Glutamatergic neuron (in vitro differentiated cells): ENCODE measurements around the gene CCT5. TPM values are rescaled to one million over a fixed set of nuclear protein-coding genes. Genes with fewer than 3 reads are reported as not detected.

Experiments used
- DNase-seq: peaks from one replicate; pipeline ENCODE4 v3.0.0; 2022
- H3K27ac Mint-ChIP-seq: one replicate; pipeline ENCODE4 v1.8.0; 2020; ENCODE audit warnings: mild to moderate bottlenecking, mixed read lengths, inconsistent platforms; ENCODE audit not compliant: unreplicated experiment
- H3K27me3 Mint-ChIP-seq: one replicate; pipeline ENCODE4 v1.8.0; 2020; ENCODE audit warnings: mild to moderate bottlenecking, moderate library complexity, mixed read lengths, inconsistent platforms; ENCODE audit not compliant: unreplicated experiment
- H3K36me3 Mint-ChIP-seq: one replicate; pipeline ENCODE4 v1.8.0; 2020; ENCODE audit warnings: mild to moderate bottlenecking, mixed read lengths, inconsistent platforms; ENCODE audit not compliant: unreplicated experiment
- H3K4me1 Mint-ChIP-seq: one replicate; pipeline ENCODE4 v1.8.0; 2020; ENCODE audit warnings: mild to moderate bottlenecking, low read depth, mixed read lengths, inconsistent platforms; ENCODE audit not compliant: unreplicated experiment
- H3K4me3 Mint-ChIP-seq: one replicate; pipeline ENCODE4 v1.8.0; 2020; ENCODE audit warnings: mild to moderate bottlenecking, mixed read lengths, inconsistent platforms; ENCODE audit not compliant: unreplicated experiment
- H3K9me3 Mint-ChIP-seq: one replicate; pipeline ENCODE4 v1.8.0; 2020; ENCODE audit warnings: mild to moderate bottlenecking, moderate library complexity, mixed read lengths, inconsistent platforms; ENCODE audit not compliant: unreplicated experiment
- CTCF ChIP-seq: fragments of 200-600 bp; sonication (generic); IDR thresholded peaks from one replicate; pipeline ENCODE4 v1.5.0; 2021; ENCODE audit not compliant: partially characterized antibody, unreplicated experiment
- total RNA-seq: library from RNA; stranded (reverse); fragmentation: NEBNext Ultra II Directional; extraction: Animal tissue kit (Norgen Biotek cat#: 25700); gene quantifications from one replicate; pipeline ENCODE4 v1.2.1, GENCODE V29; 2021; ENCODE audit not compliant: unreplicated experiment

Gene CCT5
- total RNA-seq, 1 donor from 2014 or later, result 284 TPM

GRCh38 chr5:10259899-10260298, 9.8 kb downstream of the CCT5 start:
- Mint-ChIP-seq H3K36me3 (peaks cover 4% of the 10 kb centered on the region), H3K4me1 (peaks cover 22% of the 10 kb centered on the region), H3K4me3 (no peak overlapping the region), H3K9me3 (peaks cover 2% of the 10 kb centered on the region), H3K27ac (peak overlapping the region; percentile 56), H3K27me3 (no peaks in the 10 kb centered on the region)
- no peak for DNase-seq
- no peak for TF ChIP-seq CTCF

- Mint-ChIP-seq H3K9me3 (peaks cover 2% of the 10 kb centered on the region), H3K36me3 (peaks cover 4% of the 10 kb centered on the region), H3K4me3 (no peak overlapping the region), H3K27me3 (no peaks in the 10 kb centered on the region), H3K4me1 (peaks cover 15% of the 10 kb centered on the region), H3K27ac (no peak overlapping the region)
- no peak for TF ChIP-seq CTCF
- DNase-seq, result no peak
Observed at GRCh38 chr5:10261065-10261464, 11.0 kb downstream of the CCT5 start.

GRCh38 chr5:10262121-10262774, 12.2 kb downstream of the CCT5 start:
- peaks cover 4% of the 10 kb centered on the region for H3K9me3 Mint-ChIP-seq
- no peak overlapping the region for H3K4me3 Mint-ChIP-seq
- H3K27ac Mint-ChIP-seq, result no peak overlapping the region
- TF ChIP-seq CTCF, result no peak
- peaks cover 4% of the 10 kb centered on the region for H3K36me3 Mint-ChIP-seq
- no peaks in the 10 kb centered on the region for H3K27me3 Mint-ChIP-seq
- peaks cover 8% of the 10 kb centered on the region for H3K4me1 Mint-ChIP-seq
- DNase-seq, result no peak

DNA sequence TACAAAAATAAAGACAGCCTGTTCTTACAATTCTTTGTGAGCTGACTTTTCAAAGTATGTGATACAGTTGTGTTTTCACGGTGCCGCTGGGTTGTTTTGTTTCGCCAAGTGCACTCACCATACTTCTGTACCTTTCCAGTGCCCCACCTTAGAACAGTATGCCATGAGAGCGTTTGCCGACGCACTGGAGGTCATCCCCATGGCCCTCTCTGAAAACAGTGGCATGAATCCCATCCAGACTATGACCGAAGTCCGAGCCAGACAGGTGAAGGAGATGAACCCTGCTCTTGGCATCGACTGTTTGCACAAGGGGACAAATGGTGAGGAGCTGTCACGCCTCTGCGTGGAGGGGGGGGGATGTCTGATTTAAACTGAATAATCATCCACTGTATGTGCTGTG, 12.9 kb downstream of the CCT5 start:
- H3K9me3 Mint-ChIP-seq, result peaks cover 4% of the 10 kb centered on the region
- TF ChIP-seq CTCF, result no peak
- H3K4me1 Mint-ChIP-seq, result peaks cover 3% of the 10 kb centered on the region
- no peak overlapping the region for H3K4me3 Mint-ChIP-seq
- H3K27ac Mint-ChIP-seq, result no peak overlapping the region
- peaks cover 4% of the 10 kb centered on the region for H3K36me3 Mint-ChIP-seq
- no peak for DNase-seq
- no peaks in the 10 kb centered on the region for H3K27me3 Mint-ChIP-seq

DNA sequence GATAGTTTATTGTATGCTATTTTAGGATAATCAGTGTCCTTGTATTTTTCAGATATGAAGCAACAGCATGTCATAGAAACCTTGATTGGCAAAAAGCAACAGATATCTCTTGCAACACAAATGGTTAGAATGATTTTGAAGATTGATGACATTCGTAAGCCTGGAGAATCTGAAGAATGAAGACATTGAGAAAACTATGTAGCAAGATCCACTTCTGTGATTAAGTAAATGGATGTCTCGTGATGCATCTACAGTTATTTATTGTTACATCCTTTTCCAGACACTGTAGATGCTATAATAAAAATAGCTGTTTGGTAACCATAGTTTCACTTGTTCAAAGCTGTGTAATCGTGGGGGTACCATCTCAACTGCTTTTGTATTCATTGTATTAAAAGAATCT, 14.5 kb downstream of the CCT5 start:
- Mint-ChIP-seq H3K9me3 (peaks cover 3% of the 10 kb centered on the region), H3K4me3 (no peak overlapping the region), H3K27ac (no peak overlapping the region), H3K4me1 (peaks cover 2% of the 10 kb centered on the region), H3K36me3 (no peaks in the 10 kb centered on the region), H3K27me3 (no peaks in the 10 kb centered on the region)
- no peak for DNase-seq
- TF ChIP-seq CTCF, result no peak
